ENCODE data around the gene OR6M1. TPM values are rescaled to one million over a fixed set of nuclear protein-coding genes. Genes with fewer than 3 reads are reported as not detected.

Gene OR6M1
- total RNA-seq, 4 donors from 2014 or later, result not detected

Other genes starting within 250 kb of the OR6M1 start
- gene SCN3B, start 151.7 kb downstream of the OR6M1 start, total RNA-seq, result 1 to 10 TPM in 2 of 4 donors, under 1 TPM in 2; 0.42 to 1.9 (median 0.98) TPM
- gene ZNF202, start 64.7 kb downstream of the OR6M1 start, total RNA-seq, result 1 to 10 TPM; 6.8 to 9.2 (median 8.3) TPM
- gene OR6X1, start 51.8 kb downstream of the OR6M1 start, total RNA-seq, result not detected
- not detected for gene TMEM225, start 79.3 kb upstream of the OR6M1 start, total RNA-seq
- gene OR8D4, start 95.8 kb upstream of the OR6M1 start, total RNA-seq, result not detected
- not detected for gene OR4D5, start 133.3 kb upstream of the OR6M1 start, total RNA-seq
- gene OR6T1, start 137.5 kb upstream of the OR6M1 start, total RNA-seq, result not detected
- gene OR10S1, start 171.4 kb upstream of the OR6M1 start, total RNA-seq, result not detected
- gene OR10G6, start 188.8 kb upstream of the OR6M1 start, total RNA-seq, result not detected
- gene OR10G4, start 206.6 kb upstream of the OR6M1 start, total RNA-seq, result not detected
- gene OR10G9, start 216.7 kb upstream of the OR6M1 start, total RNA-seq, result not detected
- not detected for gene OR10G8, start 220.4 kb upstream of the OR6M1 start, total RNA-seq
- gene OR10G7, start 235.0 kb upstream of the OR6M1 start, total RNA-seq, result not detected